IMR-90 (cell line): ENCODE data around the gene SCTR. TPM values are rescaled to one million over a fixed set of nuclear protein-coding genes. Genes with fewer than 3 reads are reported as not detected.

ENCODE experiments used
- ATAC-seq: fragments of 200-7000 bp; cut with Tn5 transposase; 2 replicates; pipeline ENCODE4 v1.9.1; 2020; ENCODE audit warnings: low read depth, mild to moderate bottlenecking, moderate library complexity
- BruUV-seq: library from RNA; stranded (reverse); fragments of 400-500 nt; replicated peaks from 2 replicates; lab custom pipeline; 2021; lab: Mats Ljungman, UMichigan
- CTCF ChIA-PET: fragments of 300-600 bp; formaldehyde crosslinking; extraction: SDS; loops from one replicate; lab custom pipeline; 2021; ENCODE audit warnings: antibody characterized with exemption; lab: Yijun Ruan, JAX
- POLR2A ChIA-PET: fragments of 300-600 bp; sonication (Branson Sonifier 250); formaldehyde crosslinking; loops from one replicate; lab custom pipeline; 2022; ENCODE audit warnings: antibody characterized with exemption; ENCODE audit not compliant: unreplicated experiment; lab: Charles Lee
- DNase-seq: peaks from one replicate; pipeline ENCODE4 v3.0.0; 2013
- H2AFZ ChIP-seq: replicated peaks from 2 replicates; pipeline ENCODE3; 2013; ENCODE audit warnings: low read length, mild to moderate bottlenecking; ENCODE audit not compliant: poor library complexity
- H2AK5ac ChIP-seq: 2 replicates; pipeline ENCODE4 v1.6.1; 2013; ENCODE audit warnings: low read depth, low read length, inconsistent platforms
- H2AK9ac ChIP-seq: replicated peaks from 2 replicates; pipeline ENCODE3; 2013; ENCODE audit warnings: mild to moderate bottlenecking, low read depth, low read length, moderate library complexity; ENCODE audit not compliant: poor library complexity
- H2BK120ac ChIP-seq: 2 replicates; pipeline ENCODE4 v1.6.1; 2013; ENCODE audit warnings: low read depth, low read length, inconsistent platforms
- H2BK15ac ChIP-seq: 3 replicates; pipeline ENCODE4 v1.6.1; 2013; ENCODE audit warnings: low read depth, low read length, inconsistent platforms
- H2BK20ac ChIP-seq: 2 replicates; pipeline ENCODE4 v1.6.1; 2013; ENCODE audit warnings: low read depth, mild to moderate bottlenecking, inconsistent platforms, low read length, moderate library complexity
- H2BK5ac ChIP-seq: 2 replicates; pipeline ENCODE4 v1.6.1; 2013; ENCODE audit warnings: mild to moderate bottlenecking, low read depth, low read length, inconsistent platforms; ENCODE audit not compliant: poor library complexity, severe bottlenecking
- H3K14ac ChIP-seq: replicated peaks from 2 replicates; pipeline ENCODE4 v1.6.1; 2013; ENCODE audit warnings: low read depth, low read length, inconsistent platforms
- H3K18ac ChIP-seq: 2 replicates; pipeline ENCODE4 v1.6.1; 2013; ENCODE audit warnings: low read depth, low read length, control low read depth
- H3K23ac ChIP-seq: 2 replicates; pipeline ENCODE4 v1.6.1; 2013; ENCODE audit warnings: low read depth, low read length, inconsistent platforms
- H3K27ac ChIP-seq: 2 replicates; pipeline ENCODE4 v1.5.1; 2013; ENCODE audit warnings: mild to moderate bottlenecking, control low read depth, low read length; ENCODE audit not compliant: insufficient read depth
- H3K27me3 ChIP-seq: 2 replicates; pipeline ENCODE4 v1.6.1; 2013; ENCODE audit warnings: low read length; ENCODE audit not compliant: control insufficient read depth, insufficient read depth
- H3K36me3 ChIP-seq: 2 replicates; pipeline ENCODE4 v1.6.1; 2013; ENCODE audit warnings: low read length, mixed read lengths; ENCODE audit not compliant: control insufficient read depth, insufficient read depth
- H3K4ac ChIP-seq: 2 replicates; pipeline ENCODE4 v1.6.1; 2013; ENCODE audit warnings: low read depth, low read length, inconsistent platforms
- H3K4me1 ChIP-seq: 2 replicates; pipeline ENCODE4 v1.6.1; 2013; ENCODE audit warnings: low read length, mixed read lengths; ENCODE audit not compliant: control insufficient read depth, insufficient read depth
- H3K4me2 ChIP-seq: 2 replicates; pipeline ENCODE4 v1.6.1; 2013; ENCODE audit warnings: low read depth, mild to moderate bottlenecking, control low read depth, low read length, moderate library complexity
- H3K4me3 ChIP-seq: 2 replicates; pipeline ENCODE4 v1.5.1; 2013; ENCODE audit warnings: low read depth, mild to moderate bottlenecking, control low read depth, low read length, moderate library complexity; ENCODE audit not compliant: insufficient read depth
- H3K56ac ChIP-seq: 2 replicates; pipeline ENCODE4 v1.6.1; 2013; ENCODE audit warnings: low read length, inconsistent platforms; ENCODE audit not compliant: insufficient read depth; ENCODE audit errors: extremely low read depth
- H3K79me1 ChIP-seq, 2 experiments: 2 replicates each; pipeline ENCODE4 v1.6.1; 2013; ENCODE audit warnings: low read length in 2 of 2, inconsistent platforms in 1 of 2, low read depth in 1 of 2
- H3K9ac ChIP-seq: 2 replicates; pipeline ENCODE4 v1.6.1; 2013; ENCODE audit warnings: low read depth, low read length, control low read depth
- H3K9me1 ChIP-seq: 2 replicates; pipeline ENCODE4 v1.6.1; 2013; ENCODE audit warnings: low read length, inconsistent platforms; ENCODE audit not compliant: insufficient read depth
- H3K9me3 ChIP-seq: 2 replicates; pipeline ENCODE4 v1.6.1; 2013; ENCODE audit warnings: low read length; ENCODE audit not compliant: control insufficient read depth, insufficient read depth
- H4K20me1 ChIP-seq: 2 replicates; pipeline ENCODE4 v1.6.1; 2013; ENCODE audit warnings: low read length, inconsistent platforms; ENCODE audit not compliant: insufficient read depth
- H4K5ac ChIP-seq: 2 replicates; pipeline ENCODE4 v1.6.1; 2013; ENCODE audit warnings: mild to moderate bottlenecking, low read depth, low read length, control low read depth
- H4K8ac ChIP-seq, 2 experiments: 2 replicates each; pipeline ENCODE4 v1.6.1; 2013; ENCODE audit warnings: low read depth in 2 of 2, low read length in 2 of 2, control low read depth in 1 of 2, inconsistent platforms in 1 of 2
- H4K91ac ChIP-seq: 2 replicates; pipeline ENCODE4 v1.6.1; 2013; ENCODE audit warnings: low read depth, low read length, inconsistent platforms; ENCODE audit not compliant: insufficient read depth
- MAZ ChIP-seq: IDR thresholded peaks from 2 replicates; pipeline ENCODE4 v1.6.1; 2012; ENCODE audit warnings: low read depth, mild to moderate bottlenecking, low read length, improper control_type of control experiment, moderate library complexity, borderline replicate concordance
- MXI1 ChIP-seq: IDR thresholded peaks from 2 replicates; pipeline ENCODE4 v1.6.1; 2012; ENCODE audit warnings: low read depth, mild to moderate bottlenecking, low read length, moderate library complexity, borderline replicate concordance
- RAD21 ChIP-seq: IDR thresholded peaks from 2 replicates; pipeline ENCODE4 v1.6.1; 2012; ENCODE audit warnings: low read length, improper control_type of control experiment
- RFX5 ChIP-seq: IDR thresholded peaks from 2 replicates; pipeline ENCODE4 v1.8.0; 2012; ENCODE audit warnings: low read depth, mild to moderate bottlenecking, low read length, moderate library complexity
- WGBS, 2 experiments: methylation state at CpG; one replicate each; pipeline versions ENCODE4 v1.1.5 to v1.1.7; 2013; ENCODE audit warnings: missing lambda C conversion rate in 2 of 2; ENCODE audit not compliant: insufficient read length in 1 of 2; ENCODE audit errors: extremely low coverage in 2 of 2; 5-methylcytosine and 5-hydroxymethylcytosine counted together
- dilution Hi-C: fragments of 300-500 bp; cut with HindIII; formaldehyde crosslinking; loops from one replicate; pipeline ENCODE4 v1.14.3; 2018; ENCODE audit warnings: low sequenced_read_pairs; ENCODE audit not compliant: unreplicated experiment
- in situ Hi-C: fragments of 300-500 bp; cut with MboI; formaldehyde crosslinking; loops from 3 replicates; pipeline ENCODE4 v1.14.3; 2019; ENCODE audit warnings: low sequenced_read_pairs, inconsistent platforms, mixed read lengths
- intact Hi-C: fragments of 100-400 bp; cut with micrococcal nuclease; formaldehyde crosslinking; loops from 2 replicates; pipeline ENCODE4 v1.10.0; 2022
- polyA plus RNA-seq, 3 experiments: library from polyadenylated mRNA; depleted of rRNA; stranded (reverse); fragments of >200 nt; gene quantifications; 2 replicates each; pipeline ENCODE4 v1.2.3, GENCODE V29; 2012; ENCODE audit warnings: low replicate concordance in 1 of 3
- total RNA-seq: library from RNA; depleted of rRNA; stranded (reverse); fragments of >200 nt; gene quantifications from 2 replicates; pipeline ENCODE4 v1.2.3, GENCODE V29; 2012

Gene SCTR
- total and polyA plus RNA-seq, 2 of the 4 experiments (the other 2 are of a cell fraction): not detected

DNA sequence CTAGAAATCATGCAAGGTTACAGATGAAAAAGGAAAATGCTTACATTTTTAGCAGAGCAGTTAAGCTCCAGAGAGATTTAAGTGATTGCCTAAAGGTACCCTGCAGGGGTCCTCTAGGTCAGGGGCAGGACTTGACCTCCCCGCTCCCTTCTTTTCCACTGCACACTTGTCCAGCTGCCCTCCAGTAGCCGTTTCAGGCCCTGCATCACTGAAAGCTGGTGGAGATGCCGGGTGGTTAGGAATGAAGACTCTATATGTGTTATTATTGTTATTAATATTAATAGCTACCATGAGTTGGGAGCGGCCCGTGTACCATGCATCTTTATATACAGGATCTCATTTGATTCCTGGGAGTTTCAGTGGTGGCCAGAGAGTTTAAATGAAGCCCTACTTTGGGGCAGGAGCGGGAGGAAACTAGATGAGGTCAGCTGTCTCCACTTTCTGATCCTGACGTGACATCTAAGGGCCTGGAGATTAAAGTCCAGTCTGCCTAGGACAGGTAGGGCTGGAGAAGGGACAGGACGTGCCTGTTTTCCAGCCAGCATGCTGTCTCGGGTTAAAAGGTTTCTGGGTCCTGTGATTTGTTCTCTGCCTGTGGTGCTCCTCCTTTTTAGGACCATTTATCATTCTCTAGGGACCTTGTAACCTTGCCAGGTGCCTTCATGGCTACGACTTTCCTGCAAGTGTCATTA is 90.5 kb downstream of the SCTR start:
- Histone ChIP-seq H3K4me1 (peaks cover 3% of the 10 kb centered on the region; the same call in 1 of the 2 replicates), H2BK5ac (no peak overlapping the region), H3K27ac (no peak overlapping the region), H4K5ac (no peak overlapping the region), H2BK120ac (no peak overlapping the region), H3K4me3 (no peak overlapping the region), H4K8ac (no peak overlapping the region), H4K20me1 (no peaks in the 10 kb centered on the region), H3K9me3 (no peaks in the 10 kb centered on the region; the same call in 1 of the 2 replicates), H2AK5ac (no peak overlapping the region), H3K27me3 (peaks cover 58% of the 10 kb centered on the region), H3K18ac (no peak overlapping the region), H3K56ac (no peak overlapping the region), H4K91ac (no peak overlapping the region), H3K36me3 (no peaks in the 10 kb centered on the region), H2AK9ac (peak overlapping the region; percentile 3), H2AFZ (no peak overlapping the region), H3K23ac (no peak overlapping the region), H3K4ac (no peak overlapping the region), H3K9me1 (no peaks in the 10 kb centered on the region), H3K4me2 (no peak overlapping the region), H2BK20ac (no peak overlapping the region), H2BK15ac (no peak overlapping the region), H3K9ac (no peak overlapping the region), H3K79me1 (no peaks in the 10 kb centered on the region), H3K14ac (no peak overlapping the region)
- in situ Hi-C loops: no loop called here
- intact Hi-C loops: no loop called here
- no TSS peak for BruUV-seq
- WGBS, 2 experiments: 86% methylated on average over 2 of the region's 10 CpGs; no CpG with 5 or more reads in 1 of the 2 experiments
- dilution Hi-C loops: no loop called here
- no peak for ATAC-seq
- TF ChIP-seq MAZ (no peak), RFX5 (no peak), RAD21 (no peak), MXI1 (no peak)
- POLR2A ChIA-PET: no interaction called here
- CTCF ChIA-PET: no interaction called here
- no peak for DNase-seq
